NT2/D1 (cell line): ENCODE data around the gene CDH12.
"Not testable (repeated sequence)": the region's sequence is repeated elsewhere in the genome, so short reads cannot be mapped to it uniquely, and the experiment has no call there.

Experiments used
- DNase-seq: peaks from one replicate; pipeline ENCODE4 v3.0.0-alpha.2; 2011; ENCODE audit warnings: low read depth, low spot score
- H3K27me3 ChIP-seq: 2 replicates; pipeline ENCODE4 v1.6.0; 2011; ENCODE audit warnings: mild to moderate bottlenecking; ENCODE audit not compliant: insufficient read length, insufficient read depth
- H3K36me3 ChIP-seq: 2 replicates; pipeline ENCODE4 v1.6.1; 2011; ENCODE audit warnings: mild to moderate bottlenecking, low read length, mixed read lengths; ENCODE audit not compliant: insufficient read depth, insufficient read length
- H3K4me1 ChIP-seq: 2 replicates; pipeline ENCODE4 v1.5.1; 2011; ENCODE audit not compliant: insufficient read depth, insufficient read length
- H3K4me3 ChIP-seq: 2 replicates; pipeline ENCODE4 v1.5.1; 2011; ENCODE audit warnings: low read depth; ENCODE audit not compliant: insufficient read length
- H3K9ac ChIP-seq: 2 replicates; pipeline ENCODE4 v1.6.0; 2011; ENCODE audit warnings: low read depth; ENCODE audit not compliant: insufficient read length
- H3K9me3 ChIP-seq: 2 replicates; pipeline ENCODE4 v1.5.1; 2011; ENCODE audit warnings: mild to moderate bottlenecking, low read length; ENCODE audit not compliant: insufficient read depth
- SUZ12 ChIP-seq: IDR thresholded peaks from 2 replicates; pipeline ENCODE4 v1.6.1; 2011; ENCODE audit not compliant: insufficient read length, insufficient read depth; ENCODE audit errors: extremely low read depth
- YY1 ChIP-seq: IDR thresholded peaks from 2 replicates; pipeline ENCODE4 v1.6.1; 2011; ENCODE audit not compliant: insufficient read length, insufficient read depth
- ZNF274 ChIP-seq: IDR thresholded peaks from 2 replicates; pipeline ENCODE4 v1.6.1; 2011; ENCODE audit warnings: mild to moderate bottlenecking, low read depth, low read length

CDH12 gene

DNA sequence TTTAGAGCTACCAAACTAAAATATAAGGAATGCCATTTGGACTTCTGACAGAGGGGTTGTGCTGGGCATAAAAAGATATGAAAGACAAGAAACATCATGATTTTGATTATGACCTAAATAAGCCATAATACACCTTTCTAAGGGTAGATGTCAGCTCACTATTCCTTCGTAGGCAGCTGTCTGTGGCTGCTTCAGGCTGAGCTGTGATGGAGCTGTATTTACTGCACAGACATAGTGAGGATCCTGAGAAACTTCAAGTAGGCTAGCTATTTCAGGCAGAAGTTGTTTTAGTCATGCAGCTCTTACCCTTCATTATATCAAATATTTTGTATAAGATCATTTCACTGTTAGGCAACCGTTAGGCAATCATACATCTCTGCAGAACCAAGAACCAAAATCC lies 511.7 kb downstream of the CDH12 start:
- Histone ChIP-seq H3K36me3 (no peaks in the 10 kb centered on the region), H3K4me1 (no peaks in the 10 kb centered on the region), H3K9ac (no peak overlapping the region), H3K27me3 (no peaks in the 10 kb centered on the region), H3K4me3 (no peak overlapping the region), H3K9me3 (peaks cover 7% of the 10 kb centered on the region; the same call in 1 of the 2 replicates)
- no peak for DNase-seq
- TF ChIP-seq SUZ12, result no peak
- TF ChIP-seq ZNF274, result no peak
- TF ChIP-seq YY1, result no peak

DNA sequence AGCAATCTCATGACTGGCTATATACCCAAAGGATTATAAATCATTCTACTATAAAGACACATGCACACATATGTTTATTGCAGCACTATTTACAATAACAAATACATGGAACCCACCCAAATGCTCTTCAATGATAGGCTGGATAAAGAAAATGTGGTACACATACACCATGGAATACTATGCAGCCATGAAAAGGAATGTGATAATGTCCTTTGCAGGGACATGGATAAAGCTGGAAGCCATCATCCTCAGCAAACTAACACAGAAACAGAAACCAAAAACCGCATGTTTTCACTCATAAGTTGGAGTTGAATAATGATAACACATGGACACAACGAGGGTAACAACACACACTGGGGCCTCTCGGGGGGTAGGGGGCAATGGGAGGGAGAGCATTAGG lies 520.2 kb downstream of the CDH12 start:
- H3K4me1 ChIP-seq, DNase-seq, H3K36me3 ChIP-seq, H3K27me3 ChIP-seq, H3K9ac ChIP-seq, H3K4me3 ChIP-seq: not testable (repeated sequence)
- H3K9me3 ChIP-seq, result peaks cover 10% of the 10 kb centered on the region; the same call in 1 of the 2 replicates

DNA sequence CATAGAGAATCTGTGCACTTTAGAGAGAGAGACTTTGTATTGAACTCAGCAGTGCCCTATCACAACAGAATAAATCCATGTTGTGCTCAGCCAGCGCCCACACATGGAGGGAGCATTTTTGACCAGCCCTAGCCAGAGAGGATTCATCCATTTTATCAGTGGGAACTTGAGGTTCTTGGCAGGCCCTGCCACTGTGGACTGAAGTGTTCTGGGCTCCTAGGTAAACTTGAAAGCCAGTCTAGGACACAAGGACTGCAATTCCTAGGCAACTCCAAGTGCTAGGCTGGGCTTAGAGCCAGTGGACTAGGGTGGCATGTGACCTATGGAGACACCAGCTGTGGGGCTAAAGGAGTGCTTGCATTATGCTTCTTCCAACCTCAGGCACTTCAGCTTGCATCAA lies 523.5 kb downstream of the CDH12 start:
- H3K4me1 ChIP-seq, result no peaks in the 10 kb centered on the region
- H3K4me3 ChIP-seq, result no peak overlapping the region
- no peak overlapping the region for H3K9ac ChIP-seq
- DNase-seq, result no peak
- no peaks in the 10 kb centered on the region for H3K9me3 ChIP-seq
- H3K36me3 ChIP-seq, result no peaks in the 10 kb centered on the region
- no peaks in the 10 kb centered on the region for H3K27me3 ChIP-seq
- TF ChIP-seq SUZ12, result no peak
- TF ChIP-seq YY1, result no peak
- no peak for TF ChIP-seq ZNF274

DNA sequence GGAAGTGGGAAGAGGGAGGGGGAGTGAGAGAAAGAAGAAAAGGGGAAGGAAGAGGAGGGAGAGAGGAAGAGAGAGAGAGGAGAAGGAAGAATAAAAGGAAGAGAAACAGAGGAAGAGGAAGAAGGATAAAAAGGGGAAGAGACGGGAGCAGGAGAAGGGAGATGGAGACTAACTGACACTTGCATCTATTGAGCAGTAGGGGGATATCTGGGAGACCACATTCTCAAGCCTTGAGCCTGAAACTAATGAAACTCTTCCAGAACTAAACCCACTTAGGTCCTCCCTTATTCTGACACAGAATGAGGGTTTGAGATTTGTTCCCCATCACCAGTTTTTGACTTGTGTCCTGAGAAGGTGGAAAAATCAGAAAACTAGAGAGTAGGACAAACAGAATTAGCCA lies 533.3 kb downstream of the CDH12 start:
- Histone ChIP-seq H3K4me3 (no peak overlapping the region), H3K4me1 (no peaks in the 10 kb centered on the region), H3K9ac (no peak overlapping the region), H3K9me3 (no peaks in the 10 kb centered on the region), H3K36me3 (no peaks in the 10 kb centered on the region), H3K27me3 (no peaks in the 10 kb centered on the region)
- DNase-seq, result no peak
- TF ChIP-seq SUZ12 (no peak), YY1 (no peak), ZNF274 (no peak)

- Histone ChIP-seq H3K36me3 (no peaks in the 10 kb centered on the region), H3K9me3 (no peaks in the 10 kb centered on the region), H3K27me3 (no peaks in the 10 kb centered on the region), H3K4me1 (no peaks in the 10 kb centered on the region), H3K9ac (no peak overlapping the region), H3K4me3 (no peak overlapping the region)
- TF ChIP-seq SUZ12 (no peak), ZNF274 (no peak), YY1 (no peak)
- no peak for DNase-seq
These were observed 536.9 kb downstream of the CDH12 start for GRCh38 chr5:22316294-22316693.

- not testable (repeated sequence) for H3K36me3 ChIP-seq, H3K9me3 ChIP-seq, H3K4me1 ChIP-seq, H3K27me3 ChIP-seq, H3K9ac ChIP-seq, DNase-seq, H3K4me3 ChIP-seq
These were observed 538.1 kb downstream of the CDH12 start for GRCh38 chr5:22315052-22315451.

DNA sequence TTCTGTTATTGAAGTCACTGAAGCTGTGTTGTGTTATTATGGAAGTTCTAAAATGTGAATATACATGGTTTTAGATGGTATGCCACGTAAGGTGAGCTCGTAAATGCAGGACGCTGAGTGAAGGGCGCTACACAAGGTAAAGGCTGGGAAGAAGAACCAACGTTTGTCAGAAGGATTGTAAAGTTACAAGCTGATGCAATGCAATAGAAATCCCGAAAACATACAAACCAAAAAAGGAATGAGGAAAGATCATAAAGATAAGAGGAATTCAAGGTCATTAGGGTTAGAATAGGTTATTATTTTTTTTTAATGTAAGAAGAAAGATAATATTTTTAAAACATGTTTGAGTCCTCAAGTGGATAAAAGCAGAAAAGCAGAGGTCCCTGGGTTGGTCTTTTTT lies 538.6 kb downstream of the CDH12 start:
- Histone ChIP-seq H3K36me3 (no peaks in the 10 kb centered on the region), H3K4me3 (no peak overlapping the region), H3K9me3 (no peaks in the 10 kb centered on the region), H3K27me3 (no peaks in the 10 kb centered on the region), H3K9ac (no peak overlapping the region), H3K4me1 (no peaks in the 10 kb centered on the region)
- TF ChIP-seq YY1 (no peak), SUZ12 (no peak), ZNF274 (no peak)
- no peak for DNase-seq

DNA sequence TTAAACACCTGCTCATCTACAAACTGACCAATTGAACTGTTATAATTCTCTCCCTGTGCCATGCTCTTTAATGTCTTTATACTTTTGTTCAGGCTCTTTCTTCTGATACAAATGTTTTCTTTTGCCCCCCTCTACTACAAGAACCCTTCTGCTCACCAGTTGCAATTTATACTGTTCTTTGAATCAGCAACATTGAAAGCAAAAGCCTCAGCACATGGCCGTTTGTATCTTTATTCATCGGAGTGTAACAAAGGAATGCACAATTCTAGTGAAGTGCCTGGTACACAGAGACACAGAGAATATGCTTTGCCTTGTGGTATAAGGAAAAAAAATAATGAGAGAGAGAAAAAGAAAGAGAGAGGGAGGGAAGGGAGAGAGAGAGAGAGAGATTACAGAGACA lies 547.1 kb downstream of the CDH12 start:
- no peak for DNase-seq
- H3K9ac ChIP-seq, result no peak overlapping the region
- H3K4me3 ChIP-seq, result no peak overlapping the region
- no peaks in the 10 kb centered on the region for H3K36me3 ChIP-seq
- no peaks in the 10 kb centered on the region for H3K9me3 ChIP-seq
- TF ChIP-seq SUZ12 (no peak), ZNF274 (no peak), YY1 (no peak)
- no peaks in the 10 kb centered on the region for H3K27me3 ChIP-seq
- no peaks in the 10 kb centered on the region for H3K4me1 ChIP-seq
